Stimulated activated CD8-positive, alpha-beta memory T cell treated with anti-CD3 and anti-CD28 coated beads, Interleukin-12 subunit alpha, Interleukin-12 subunit beta, amount 100 ng/mL, for 24 hours (primary cell): ENCODE data around the gene BAHCC1.
"Not testable (repeated sequence)": the region's sequence is repeated elsewhere in the genome, so short reads cannot be mapped to it uniquely, and the experiment has no call there.

Source experiments
- DNase-seq: peaks from one replicate; pipeline ENCODE4 v3.0.0-alpha.2; 2020; ENCODE audit errors: extremely low read depth

BAHCC1 gene

GRCh38 chr17:81413497-81414135 lies 18.4 kb downstream of the BAHCC1 start:
- no peak for DNase-seq

- DNase-seq, result no peak
These were observed 19.7 kb downstream of the BAHCC1 start for GRCh38 chr17:81414756-81415516.

DNA sequence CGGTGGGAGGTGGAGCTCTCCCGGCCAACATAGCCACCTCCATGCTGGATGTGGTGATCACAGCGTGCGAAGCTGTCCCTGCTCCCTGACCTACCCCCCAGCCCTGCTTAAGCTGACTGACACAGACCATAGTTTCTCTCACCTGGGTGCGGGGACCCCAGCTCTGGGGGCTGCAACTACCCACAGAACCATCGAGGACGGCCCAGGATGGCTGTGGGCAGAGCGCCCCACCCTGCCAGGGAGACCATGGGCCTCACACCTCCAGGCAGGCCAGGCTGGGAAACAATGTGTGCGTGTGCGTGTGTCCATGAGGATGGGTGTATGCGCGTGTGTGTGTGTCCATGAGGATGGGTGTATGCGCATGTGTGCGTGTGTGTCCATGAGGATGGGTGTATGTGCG lies 20.4 kb downstream of the BAHCC1 start:
- DNase-seq, result no peak

DNA sequence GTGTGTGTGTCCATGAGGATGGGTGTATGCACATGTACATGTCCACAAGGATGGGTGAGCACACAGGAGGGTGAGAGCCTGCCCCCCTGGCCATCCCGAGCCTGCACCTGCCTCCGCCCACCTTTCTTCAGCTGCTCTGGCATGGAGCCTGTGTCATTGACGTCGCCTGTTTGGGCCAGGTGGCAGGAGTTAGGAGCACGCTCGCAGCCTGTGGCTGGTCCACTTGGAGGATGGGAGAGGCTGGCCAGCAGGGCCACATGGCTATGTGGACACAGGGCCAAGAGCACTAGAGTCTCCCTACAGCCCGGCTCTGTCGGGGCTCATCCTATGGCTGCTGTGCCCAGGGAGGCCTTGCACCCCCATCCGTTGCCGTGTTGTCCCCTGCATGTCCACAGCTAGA lies 21.4 kb downstream of the BAHCC1 start:
- DNase-seq, result no peak

GRCh38 chr17:81417049-81417878 lies 22.0 kb downstream of the BAHCC1 start:
- no peak for DNase-seq

DNA sequence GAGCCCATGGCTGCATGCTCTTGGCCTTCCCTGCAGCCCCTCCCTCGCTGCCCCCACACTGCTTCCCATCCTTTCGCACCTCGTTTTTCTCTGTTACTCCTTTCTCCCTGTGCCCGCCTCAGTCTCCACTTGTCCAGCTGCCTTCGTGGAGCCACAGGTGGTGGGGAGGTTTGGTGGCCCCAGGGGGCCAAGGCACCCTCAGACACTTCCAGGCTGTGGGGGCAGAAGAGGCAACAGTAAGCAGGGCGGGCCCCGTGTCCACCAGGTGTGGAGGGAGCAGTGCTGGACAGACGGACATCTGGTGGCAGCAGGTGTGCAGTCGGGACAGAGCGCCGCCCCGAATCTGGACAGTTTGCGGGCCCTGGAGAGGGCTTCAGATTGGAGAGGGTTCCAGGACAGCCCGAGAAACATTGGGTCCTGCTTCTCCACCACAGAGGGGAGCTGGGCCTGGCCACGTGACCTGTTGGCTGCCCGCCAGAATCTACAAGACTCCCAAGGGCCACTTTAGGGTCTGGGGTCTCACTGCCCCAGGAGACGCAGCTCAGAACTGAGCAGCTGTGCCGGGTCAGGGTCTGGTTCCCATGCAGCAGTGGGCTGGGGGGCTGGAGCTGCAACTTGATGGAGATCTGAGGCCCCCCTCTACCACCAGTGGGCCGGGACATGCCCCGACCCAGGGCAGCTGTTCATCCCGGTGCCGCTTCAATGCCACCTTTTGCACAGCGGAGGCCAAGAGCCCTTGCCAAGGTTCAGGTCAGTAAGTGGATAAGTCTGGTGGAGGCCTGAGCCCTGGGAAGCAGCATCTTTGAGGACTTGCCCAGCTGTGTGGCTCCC lies 22.8 kb downstream of the BAHCC1 start:
- no peak for DNase-seq

- no peak for DNase-seq
These were observed 23.6 kb downstream of the BAHCC1 start for GRCh38 chr17:81418710-81419318.

DNA sequence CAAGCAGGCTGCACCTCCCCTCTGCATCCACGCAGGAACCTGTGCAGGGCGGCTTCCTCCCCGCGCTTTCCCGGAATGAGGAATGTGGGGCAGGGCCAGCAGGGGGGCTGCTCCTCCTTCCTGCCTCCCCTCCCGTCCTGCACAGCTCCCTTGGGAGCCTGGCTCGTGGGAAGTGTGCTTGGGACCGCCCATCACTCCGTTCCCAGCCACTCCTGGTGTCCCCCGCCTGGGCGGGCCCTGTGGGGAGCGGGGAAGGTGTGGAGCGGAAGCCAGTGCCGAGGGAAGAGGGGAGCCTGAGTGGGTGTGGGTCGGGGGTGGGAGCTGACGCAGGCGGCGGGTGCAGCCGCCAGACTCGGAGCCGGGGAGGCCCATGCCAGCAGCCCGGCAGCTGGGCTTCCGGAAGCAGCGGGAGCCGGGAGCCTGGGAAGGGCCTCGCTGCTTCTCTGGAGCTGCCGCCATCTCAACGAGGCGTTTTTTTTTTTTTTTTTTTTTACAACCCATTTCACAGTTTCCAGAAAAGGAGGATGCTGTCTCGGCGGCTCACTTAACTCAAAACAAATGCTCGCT lies 24.1 kb downstream of the BAHCC1 start:
- DNase-seq, result no peak

- DNase-seq, result no peak
These were observed 24.9 kb downstream of the BAHCC1 start for GRCh38 chr17:81419886-81420768.

DNA sequence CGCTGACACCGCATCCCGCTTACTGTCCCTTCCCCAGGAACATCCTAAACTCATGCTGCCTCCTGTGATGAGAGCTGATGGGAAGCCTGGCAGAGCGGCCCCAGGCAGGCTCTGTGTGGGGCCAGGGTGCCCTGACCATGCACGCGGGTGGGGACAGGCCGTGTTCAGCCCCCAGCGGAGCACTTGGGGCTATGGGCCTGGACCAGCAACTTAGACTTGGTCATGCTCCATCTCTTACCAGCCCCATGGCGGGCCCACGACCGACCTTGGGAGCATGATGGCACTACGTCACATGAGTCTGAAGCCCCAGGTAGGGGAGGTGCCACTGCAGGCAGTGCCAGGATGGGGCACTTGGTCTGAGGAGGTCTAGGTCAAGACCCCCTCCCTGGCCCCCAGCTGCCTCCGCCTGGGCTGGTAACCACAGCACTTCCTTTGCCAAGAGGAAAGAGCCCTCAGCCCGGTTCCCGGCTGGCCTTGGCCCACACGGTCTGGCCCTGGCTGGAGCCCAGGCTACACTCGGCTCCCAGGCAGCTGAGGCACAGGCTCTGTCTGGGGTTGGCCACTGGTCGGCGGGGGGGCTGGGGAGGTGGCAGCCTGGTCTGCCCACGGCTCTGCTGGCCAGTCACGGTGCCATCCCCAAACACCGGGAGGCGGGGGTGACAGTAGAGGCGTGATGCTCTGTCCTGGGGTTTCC lies 25.7 kb downstream of the BAHCC1 start:
- DNase-seq, result no peak

DNA sequence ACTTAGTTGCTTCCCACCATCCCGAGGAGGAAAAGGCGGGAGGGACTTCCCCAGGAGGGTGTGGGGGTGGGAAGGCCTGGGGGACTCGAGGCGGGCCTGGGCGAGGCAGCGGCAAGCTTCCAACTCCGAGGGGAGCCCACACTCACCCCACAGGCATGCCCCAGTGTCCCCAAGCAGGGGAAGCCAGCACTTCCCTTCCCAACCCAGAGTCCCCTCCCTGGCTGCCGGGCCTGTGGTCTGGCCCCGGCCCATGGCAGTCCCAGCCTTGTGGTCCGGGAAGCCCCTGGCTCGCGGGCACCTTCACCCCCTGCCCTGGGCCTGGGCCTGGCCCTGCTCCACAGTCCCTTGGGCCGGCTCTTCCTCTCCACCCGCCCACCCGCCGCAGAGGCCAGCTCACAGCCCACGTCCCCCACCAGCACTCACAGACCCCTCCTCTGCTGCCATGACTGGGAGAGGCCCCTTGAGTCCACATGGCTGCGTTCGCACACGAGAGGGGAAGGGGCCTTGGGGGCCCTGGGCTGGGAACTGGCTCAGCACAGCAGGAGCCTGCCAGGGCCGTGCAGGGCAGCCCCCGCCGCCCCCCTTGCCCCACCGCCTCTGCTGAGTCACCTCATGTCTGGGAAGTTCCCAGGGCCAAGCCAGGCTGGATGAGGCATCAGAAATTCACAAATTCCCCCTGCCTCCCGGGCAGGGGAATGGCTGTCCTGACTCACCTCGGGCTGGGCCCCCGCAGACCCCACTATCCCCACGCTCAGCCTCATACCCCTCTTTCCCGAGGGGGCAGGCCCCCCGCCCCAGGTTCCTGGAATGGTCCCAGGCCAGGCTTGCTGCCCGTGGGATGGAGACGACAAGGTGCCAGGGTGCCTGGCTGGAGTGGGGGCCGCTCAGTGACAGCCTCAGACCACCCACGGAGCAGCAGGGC lies 27.8 kb downstream of the BAHCC1 start:
- no peak for DNase-seq

DNA sequence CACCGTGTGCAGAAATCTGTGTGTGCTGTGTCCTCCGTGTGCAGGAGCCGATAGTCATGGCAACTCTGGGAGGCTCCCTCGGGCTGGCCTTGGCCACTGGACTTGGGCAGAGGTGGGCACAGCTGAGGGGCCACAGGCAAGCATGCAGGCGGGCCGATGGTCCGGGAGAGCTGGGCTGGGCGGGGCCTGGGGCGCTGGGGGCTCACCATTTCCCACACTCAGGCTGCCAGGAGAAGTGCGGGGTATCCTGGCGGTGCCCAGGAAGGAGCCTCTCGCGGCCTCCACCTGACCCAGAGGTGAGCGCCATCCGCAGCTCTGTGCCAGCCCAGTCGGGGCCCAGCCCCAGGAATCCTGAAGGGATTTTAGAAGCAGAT lies 28.4 kb downstream of the BAHCC1 start:
- no peak for DNase-seq

GRCh38 chr17:81424151-81425017 lies 29.1 kb downstream of the BAHCC1 start:
- DNase-seq, result no peak

- not testable (repeated sequence) for DNase-seq
These were observed 29.8 kb downstream of the BAHCC1 start for GRCh38 chr17:81425041-81425440.

DNA sequence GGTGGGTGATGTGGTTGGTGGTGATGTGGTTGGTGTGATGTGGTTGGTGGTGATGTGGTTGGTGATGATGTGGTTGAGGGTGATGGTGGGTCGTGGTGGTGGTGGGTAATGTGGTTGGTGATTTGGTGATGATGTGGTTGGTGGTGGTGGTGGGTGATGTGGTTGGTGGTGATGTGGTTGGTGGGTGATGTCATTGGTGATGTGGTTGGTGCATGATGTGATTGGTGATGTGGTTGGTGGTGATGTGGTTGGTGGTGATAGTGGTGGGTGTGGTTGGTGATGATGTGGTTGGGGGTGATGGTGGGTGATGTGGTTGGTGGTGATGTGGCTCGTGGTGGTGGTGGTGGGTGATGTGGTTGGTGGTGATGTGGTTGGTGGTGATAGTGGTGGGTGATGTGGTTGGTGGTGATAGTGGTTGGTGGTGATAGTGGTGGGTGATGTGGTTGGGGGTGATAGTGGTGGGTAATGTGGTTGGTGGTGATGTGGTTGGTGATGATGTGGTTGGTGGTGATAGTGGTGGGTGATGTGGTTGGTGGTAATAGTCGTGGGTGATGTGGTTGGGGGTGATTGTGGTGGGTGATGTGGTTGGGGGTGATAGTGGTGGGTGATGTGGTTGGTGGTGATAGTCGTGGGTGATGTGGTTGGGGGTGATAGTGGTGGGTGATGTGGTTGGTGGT lies 30.6 kb downstream of the BAHCC1 start:
- not testable (repeated sequence) for DNase-seq

DNA sequence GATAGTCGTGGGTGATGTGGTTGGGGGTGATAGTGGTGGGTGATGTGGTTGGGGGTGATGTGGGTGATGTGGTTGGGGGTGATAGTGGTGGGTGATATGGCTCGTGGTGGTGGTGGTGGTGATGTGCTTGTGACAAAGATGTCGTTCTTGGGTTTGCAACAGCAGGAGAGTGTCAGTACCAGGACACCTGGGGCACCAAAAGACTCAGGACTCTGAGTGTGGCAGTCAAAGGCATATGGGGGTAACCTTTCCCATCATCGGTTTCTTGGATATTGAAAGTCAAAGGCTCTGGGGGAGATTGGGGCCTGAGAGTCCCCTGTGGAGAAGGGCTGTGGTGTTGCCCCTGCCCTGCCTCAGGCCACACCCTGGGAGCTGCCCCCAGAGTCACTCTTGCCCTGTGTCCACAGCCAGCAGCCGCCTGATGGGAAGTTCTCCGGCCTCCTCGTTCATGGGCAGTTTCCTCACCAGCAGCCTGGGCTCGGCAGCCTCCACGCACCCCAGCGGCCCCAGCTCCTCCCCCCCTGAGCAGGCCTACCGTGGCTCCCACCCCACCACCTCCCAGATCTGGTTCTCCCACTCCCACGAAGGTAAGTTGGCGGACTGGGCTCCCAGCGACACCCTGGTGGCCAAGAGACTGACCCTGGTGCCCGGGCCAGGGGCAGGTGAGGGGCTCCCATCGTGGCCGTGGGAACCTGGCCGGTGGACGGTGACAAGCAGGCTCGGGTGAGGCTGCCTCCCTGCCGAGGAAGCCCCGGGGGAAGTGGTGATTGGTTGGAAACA lies 31.3 kb downstream of the BAHCC1 start:
- DNase-seq, result no peak
